B cell (primary cell): ENCODE measurements around the gene KCNN1. TPM values are rescaled to one million over a fixed set of nuclear protein-coding genes. Genes with fewer than 3 reads are reported as not detected.
"Not testable (repeated sequence)": the region's sequence is repeated elsewhere in the genome, so short reads cannot be mapped to it uniquely, and the experiment has no call there.

Experiments
- ATAC-seq: fragments of 200-7000 bp; cut with Tn5 transposase; one replicate; pipeline ENCODE4 v1.10.0; 2021; ENCODE audit warnings: low read depth, mild to moderate bottlenecking, moderate number of reproducible peaks, moderate library complexity
- CTCF ChIA-PET: fragments of 350-600 bp; sonication (Branson Sonifier 250); formaldehyde crosslinking; loops from one replicate; lab custom pipeline; 2021; ENCODE audit warnings: antibody characterized with exemption, inconsistent platforms; lab: Charles Lee
- POLR2A ChIA-PET: fragments of 350-600 bp; sonication (Branson Sonifier 250); formaldehyde crosslinking; loops from one replicate; lab custom pipeline; 2021; ENCODE audit warnings: antibody characterized with exemption; lab: Charles Lee
- DNase-seq: peaks from one replicate; pipeline ENCODE4 v3.0.0; 2013
- H2AFZ ChIP-seq: 2 replicates; pipeline ENCODE4 v1.6.1; 2012; ENCODE audit warnings: mild to moderate bottlenecking, low read depth, low read length; ENCODE audit not compliant: insufficient read depth, poor library complexity, severe bottlenecking
- H3K27ac ChIP-seq, 2 donors: 1 replicate in 1 of 2; 2 replicates in 1 of 2; pipeline ENCODE4 v1.5.1; 2012 to 2013; ENCODE audit warnings: low read length in 2 of 2, mild to moderate bottlenecking in 2 of 2, moderate library complexity in 1 of 2
- H3K27me3 ChIP-seq, 4 experiments: fragments of 200-600 bp in 1 of 4; sonication (generic) in 1 of 4; replicated peaks in 1 of 4; 1 replicate in 2 of 4; 2 replicates in 2 of 4; pipeline versions ENCODE4 v1.6.1 to v1.7.0; 2013 to 2016; ENCODE audit warnings: low read length in 3 of 4, mild to moderate bottlenecking in 2 of 4, mixed read lengths in 1 of 4, moderate library complexity in 1 of 4; ENCODE audit not compliant: insufficient read depth in 4 of 4, control insufficient read depth in 3 of 4; ENCODE audit errors: control extremely low read depth in 1 of 4
- H3K36me3 ChIP-seq, 2 experiments: replicated peaks in 1 of 2; 1 replicate in 1 of 2; 2 replicates in 1 of 2; pipeline versions ENCODE4 v1.6.1 to v1.7.1; 2013; ENCODE audit warnings: low read length in 1 of 2; ENCODE audit not compliant: insufficient read depth in 2 of 2, control insufficient read depth in 1 of 2; ENCODE audit errors: control extremely low read depth in 1 of 2, extremely low read depth in 1 of 2
- H3K4me1 ChIP-seq, 2 donors: fragments of 200-600 bp in 1 of 2; sonication (generic) in 1 of 2; 1 replicate in 1 of 2; 2 replicates in 1 of 2; pipeline versions ENCODE4 v1.5.1 to v1.6.1; 2013 to 2017; ENCODE audit warnings: low read length in 2 of 2; ENCODE audit not compliant: control insufficient read depth in 2 of 2, insufficient read depth in 2 of 2
- H3K4me2 ChIP-seq: replicated peaks from 2 replicates; pipeline ENCODE3; 2012; ENCODE audit warnings: mild to moderate bottlenecking, low read depth, low read length; ENCODE audit not compliant: poor library complexity, severe bottlenecking
- H3K4me3 ChIP-seq, 5 experiments: fragments of 200-600 bp in 1 of 5; sonication (generic) in 1 of 5; 1 replicate in 3 of 5; 2 replicates in 2 of 5; pipeline versions ENCODE4 v1.5.1 to v1.7.0; 2011 to 2016; ENCODE audit warnings: low read length in 4 of 5, mild to moderate bottlenecking in 4 of 5, low read depth in 2 of 5, control low read depth in 1 of 5, moderate library complexity in 1 of 5; ENCODE audit not compliant: insufficient read depth in 1 of 5; ENCODE audit errors: control extremely low read depth in 1 of 5, extremely low read depth in 1 of 5
- H3K79me2 ChIP-seq: fragments of 200-600 bp; sonication (generic); one replicate; pipeline ENCODE4 v1.6.0; 2016; ENCODE audit warnings: low read length; ENCODE audit not compliant: control insufficient read depth, insufficient read depth
- H3K9ac ChIP-seq: fragments of 200-600 bp; sonication (generic); 2 replicates; pipeline ENCODE4 v1.6.1; 2017; ENCODE audit warnings: mild to moderate bottlenecking, low read length, moderate library complexity
- H3K9me3 ChIP-seq, 3 donors: one replicate each; pipeline versions ENCODE4 v1.6.1 to v1.7.1; 2013; ENCODE audit warnings: low read length in 2 of 3; ENCODE audit not compliant: control insufficient read depth in 2 of 3, insufficient read depth in 1 of 3; ENCODE audit errors: control extremely low read depth in 1 of 3
- H4K20me1 ChIP-seq: 2 replicates; pipeline ENCODE4 v1.6.0; 2012; ENCODE audit warnings: mild to moderate bottlenecking, low read length; ENCODE audit not compliant: insufficient read depth, control insufficient read depth, poor library complexity, severe bottlenecking
- H3K27ac Mint-ChIP-seq: one replicate; pipeline ENCODE4 v1.8.0; 2021; ENCODE audit warnings: mixed read lengths
- H3K27me3 Mint-ChIP-seq: one replicate; pipeline ENCODE4 v1.8.0; 2021; ENCODE audit warnings: mixed read lengths
- H3K4me1 Mint-ChIP-seq: one replicate; pipeline ENCODE4 v1.8.0; 2021; ENCODE audit warnings: mixed read lengths
- H3K4me3 Mint-ChIP-seq: one replicate; pipeline ENCODE4 v1.8.0; 2021; ENCODE audit warnings: mixed read lengths
- H3K9me3 Mint-ChIP-seq: one replicate; pipeline ENCODE4 v1.8.0; 2022; ENCODE audit warnings: mixed read lengths; ENCODE audit not compliant: insufficient read depth
- EZH2 ChIP-seq: IDR thresholded peaks from 2 replicates; pipeline ENCODE4 v1.6.1; 2012; ENCODE audit warnings: borderline replicate concordance, low read depth, mild to moderate bottlenecking, moderate library complexity, low read length; ENCODE audit not compliant: insufficient read depth, poor library complexity, severe bottlenecking
- WGBS: methylation state at CpG from one replicate; pipeline ENCODE4 v1.1.5; 2013; ENCODE audit warnings: missing lambda C conversion rate; ENCODE audit not compliant: insufficient coverage; 5-methylcytosine and 5-hydroxymethylcytosine counted together
- intact Hi-C: fragments of 100-400 bp; cut with micrococcal nuclease; formaldehyde crosslinking; loops from one replicate; pipeline ENCODE4 v1.10.0; 2022
- polyA plus RNA-seq: library from polyadenylated mRNA; depleted of rRNA; stranded (reverse); fragments of >200 nt; gene quantifications from 2 replicates; pipeline ENCODE4 v1.2.3, GENCODE V29; 2012
- total RNA-seq, 2 donors: library from RNA; stranded (reverse); fragments of 120-200 nt in 1 of 2; gene quantifications; 1 replicate in 1 of 2; 2 replicates in 1 of 2; pipeline versions ENCODE4 v1.2.3 to v1.2.4, GENCODE V29; 2013 to 2022
- TF ChIP-seq, protein P1 (sequence below): fragments of 200-600 bp; IDR thresholded peaks from one replicate; pipeline ENCODE4 v1.8.0; 2022; ENCODE audit warnings: antibody characterized with exemption, mild to moderate bottlenecking

KCNN1 gene
- total and polyA plus RNA-seq, 2 donors (not counting 1 experiment from before 2014, with no cell fraction given), result 0.04 TPM; not detected in 1

- ChIA-PET CTCF (interaction anchor here (0.6 to 1.7 kb wide), 2 partner anchors 10 to 17 kb away, joined by 3 to 7 read pairs; no protein-coding TSS in a partner anchor), POLR2A (interaction anchor here (0.7 to 1.5 kb wide), 3 partner anchors 15 to 35 kb away, joined by 3 to 9 read pairs (median 4); no protein-coding TSS in a partner anchor)
- no peaks in the 10 kb centered on the region for H4K20me1 ChIP-seq
- intact Hi-C loops, result no loop called here
- H3K4me2 ChIP-seq, result no peak overlapping the region
- H3K4me3 ChIP-seq, result no peak overlapping the region
- no peaks in the 10 kb centered on the region for H3K27me3 Mint-ChIP-seq
- no peaks in the 10 kb centered on the region for H3K79me2 ChIP-seq
- H3K9me3 ChIP-seq, result peaks cover 0 to 6% (median 3%) of the 10 kb centered on the region in 3 donors
- H3K27ac Mint-ChIP-seq, result peak overlapping the region; percentile 73
- no peak for TF ChIP-seq EZH2
- TF ChIP-seq, protein P1, sequence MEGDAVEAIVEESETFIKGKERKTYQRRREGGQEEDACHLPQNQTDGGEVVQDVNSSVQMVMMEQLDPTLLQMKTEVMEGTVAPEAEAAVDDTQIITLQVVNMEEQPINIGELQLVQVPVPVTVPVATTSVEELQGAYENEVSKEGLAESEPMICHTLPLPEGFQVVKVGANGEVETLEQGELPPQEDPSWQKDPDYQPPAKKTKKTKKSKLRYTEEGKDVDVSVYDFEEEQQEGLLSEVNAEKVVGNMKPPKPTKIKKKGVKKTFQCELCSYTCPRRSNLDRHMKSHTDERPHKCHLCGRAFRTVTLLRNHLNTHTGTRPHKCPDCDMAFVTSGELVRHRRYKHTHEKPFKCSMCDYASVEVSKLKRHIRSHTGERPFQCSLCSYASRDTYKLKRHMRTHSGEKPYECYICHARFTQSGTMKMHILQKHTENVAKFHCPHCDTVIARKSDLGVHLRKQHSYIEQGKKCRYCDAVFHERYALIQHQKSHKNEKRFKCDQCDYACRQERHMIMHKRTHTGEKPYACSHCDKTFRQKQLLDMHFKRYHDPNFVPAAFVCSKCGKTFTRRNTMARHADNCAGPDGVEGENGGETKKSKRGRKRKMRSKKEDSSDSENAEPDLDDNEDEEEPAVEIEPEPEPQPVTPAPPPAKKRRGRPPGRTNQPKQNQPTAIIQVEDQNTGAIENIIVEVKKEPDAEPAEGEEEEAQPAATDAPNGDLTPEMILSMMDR, result no peak
- no peaks in the 10 kb centered on the region for H3K36me3 ChIP-seq
- H3K4me1 ChIP-seq, result peaks cover 38 to 44% of the 10 kb centered on the region in 2 donors
- DNase-seq, result no peak
- no peak overlapping the region for H2AFZ ChIP-seq
- no peak overlapping the region for H3K9ac ChIP-seq
- no peak for ATAC-seq
- H3K4me3 Mint-ChIP-seq, result no peak overlapping the region
- 100% methylated on average over 4 of the region's 4 CpGs for WGBS
- no peaks in the 10 kb centered on the region for H3K27me3 ChIP-seq
- no peak overlapping the region for H3K27ac ChIP-seq
- no peaks in the 10 kb centered on the region for H3K9me3 Mint-ChIP-seq
- peaks cover 55% of the 10 kb centered on the region for H3K4me1 Mint-ChIP-seq
Observed at GRCh38 chr19:18027151-18027550, 60.2 kb downstream of the KCNN1 start.

DNA sequence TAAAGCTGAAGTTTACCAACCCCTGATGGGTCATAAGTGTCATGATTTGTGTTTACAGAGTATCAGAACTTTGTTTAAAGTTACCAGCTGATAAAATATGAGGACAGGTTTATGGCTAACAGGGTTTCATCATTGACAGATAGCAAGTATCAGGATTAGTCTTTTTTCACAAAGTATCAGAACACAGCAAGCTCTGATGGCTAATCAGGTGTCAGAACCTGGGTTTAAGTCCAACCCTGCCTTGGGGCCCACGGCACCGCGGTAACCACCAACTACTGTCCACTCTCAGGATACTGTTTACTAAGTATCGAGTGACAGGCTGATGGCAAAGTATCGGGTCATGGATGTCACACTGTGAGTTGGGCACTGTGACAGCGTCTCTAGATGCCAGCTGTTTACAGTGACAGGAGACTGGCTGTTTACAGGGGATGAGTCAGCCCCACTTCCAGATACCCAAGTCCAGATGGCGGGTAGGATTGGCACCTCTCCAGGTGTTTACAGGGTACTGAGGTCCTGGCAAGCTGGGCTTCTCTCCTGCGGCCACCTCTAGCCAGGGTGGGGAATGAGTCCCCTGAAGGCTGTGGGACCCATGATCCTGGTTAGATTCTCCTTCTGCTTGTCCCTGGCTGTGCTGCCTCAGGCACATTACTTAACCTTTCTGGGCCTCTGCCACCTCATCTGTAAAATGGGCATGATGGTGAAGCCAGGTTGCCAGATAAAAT is 62.9 kb downstream of the KCNN1 start:
- no peaks in the 10 kb centered on the region for H3K79me2 ChIP-seq
- no peak overlapping the region for H3K4me3 ChIP-seq
- peaks cover 12 to 18% of the 10 kb centered on the region in 2 donors for H3K4me1 ChIP-seq
- H3K4me1 Mint-ChIP-seq, result peaks cover 33% of the 10 kb centered on the region
- WGBS, result 89% methylated on average over 8 of the region's 8 CpGs
- POLR2A ChIA-PET, result interaction anchor here (0.6 to 2.5 kb wide), 7 partner anchors 8 to 422 kb away, joined by 3 to 16 read pairs (median 4); no protein-coding TSS in a partner anchor
- H3K27ac Mint-ChIP-seq, result peak overlapping the region; percentile 46
- TF ChIP-seq EZH2, result no peak
- TF ChIP-seq, protein P1, result no peak
- no peak overlapping the region for H3K27ac ChIP-seq
- no peaks in the 10 kb centered on the region for H3K9me3 ChIP-seq
- H3K9me3 Mint-ChIP-seq, result no peaks in the 10 kb centered on the region
- no peak overlapping the region for H3K9ac ChIP-seq
- H3K27me3 ChIP-seq, result no peaks in the 10 kb centered on the region
- no peak overlapping the region for H3K4me2 ChIP-seq
- H4K20me1 ChIP-seq, result no peaks in the 10 kb centered on the region
- DNase-seq (no peak), ATAC-seq (no peak)
- no peak overlapping the region for H3K4me3 Mint-ChIP-seq
- H2AFZ ChIP-seq, result no peak overlapping the region
- CTCF ChIA-PET, result interaction anchor here (1.3 to 2.7 kb wide), 5 partner anchors 9 to 27 kb away, joined by 3 to 15 read pairs (median 8); partner anchors contain the start of gene ARRDC2
- intact Hi-C loops, result no loop called here
- no peaks in the 10 kb centered on the region for H3K27me3 Mint-ChIP-seq
- no peaks in the 10 kb centered on the region for H3K36me3 ChIP-seq

GRCh38 chr19:18031401-18031800 is 64.5 kb downstream of the KCNN1 start:
- Mint-ChIP-seq H3K27ac (peak overlapping the region; percentile 89), H3K4me1 (peaks cover 27% of the 10 kb centered on the region)
- peak; percentile 39 for DNase-seq

More at GRCh38 chr19:18031401-18031800, 64.5 kb downstream of the KCNN1 start:
- CTCF ChIA-PET, result interaction anchor here (1.1 to 1.2 kb wide), 2 partner anchors 26 to 137 kb away, joined by 3 to 4 read pairs; no protein-coding TSS in a partner anchor
- peak overlapping the region; percentile 8 for H3K4me3 Mint-ChIP-seq
- H3K27ac ChIP-seq, result peak overlapping the region in 1 of 2 donors; percentile 24
- H3K4me1 ChIP-seq, H3K4me2 ChIP-seq, H3K4me3 ChIP-seq, H3K9ac ChIP-seq, H3K79me2 ChIP-seq, H3K27me3 ChIP-seq, H3K9me3 ChIP-seq, H3K36me3 ChIP-seq, H4K20me1 ChIP-seq, H3K27me3 Mint-ChIP-seq, intact Hi-C loops, H3K9me3 Mint-ChIP-seq: not testable (repeated sequence)
- 38% methylated on average over 5 of the region's 5 CpGs for WGBS
- H2AFZ ChIP-seq, result peak overlapping the region; percentile 60
- POLR2A ChIA-PET, result interaction anchor here (0.6 to 2.5 kb wide), 5 partner anchors 7 to 14 kb away, joined by 3 to 10 read pairs (median 6); no protein-coding TSS in a partner anchor
- peak; percentile 53 for ATAC-seq
